Astrocyte (in vitro differentiated cells and primary cell): ENCODE results near the gene PRKD1.

ENCODE experiments used
- EZH2 ChIP-seq: IDR thresholded peaks from 2 replicates; pipeline ENCODE4 v1.6.1; 2012; ENCODE audit warnings: mild to moderate bottlenecking, low read length, inconsistent platforms; ENCODE audit not compliant: insufficient read depth
- TF ChIP-seq, protein P1 (sequence below): IDR thresholded peaks from 2 replicates; pipeline ENCODE4 v1.5.1; 2011; ENCODE audit warnings: low read depth, mild to moderate bottlenecking, inconsistent platforms, low read length, moderate library complexity; ENCODE audit not compliant: insufficient read depth

DNA sequence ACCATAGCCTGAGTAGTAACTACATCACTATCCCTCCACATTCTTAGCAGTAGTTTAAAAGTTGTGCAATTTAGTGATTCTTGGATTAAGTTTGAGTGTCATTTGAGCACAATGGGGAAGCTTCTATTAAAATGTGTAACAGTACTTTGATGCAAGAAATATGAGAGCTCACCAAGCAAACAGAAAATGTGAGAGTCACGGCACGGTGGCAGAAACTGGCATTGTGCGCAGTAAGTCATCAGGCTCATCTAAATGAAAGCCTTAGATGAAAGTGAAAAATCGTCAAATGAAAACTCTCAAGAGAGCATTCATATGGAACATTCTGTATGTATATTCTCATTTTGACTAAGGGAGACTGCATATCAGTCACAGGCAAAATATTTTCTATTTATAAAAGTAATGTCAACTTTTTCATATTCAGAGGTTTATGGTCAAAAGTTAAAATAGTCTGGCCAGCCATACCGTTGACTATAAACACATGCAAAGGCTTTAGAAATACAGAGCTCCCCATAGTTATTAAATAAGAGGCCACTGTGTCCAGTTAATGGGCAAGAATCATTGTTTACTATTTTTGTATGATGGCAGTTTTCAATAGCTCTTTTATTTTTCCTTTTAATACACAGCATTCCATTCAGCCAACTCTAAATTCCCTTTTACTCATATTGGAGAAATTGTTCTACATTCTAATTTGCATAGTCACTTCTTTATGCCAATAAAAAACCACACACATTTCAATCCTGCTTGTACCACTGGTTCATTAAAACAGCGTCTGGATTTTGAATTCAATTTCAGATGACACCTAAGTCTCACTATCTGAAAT is 167.9 kb downstream of the PRKD1 start:
- TF ChIP-seq, protein P1, sequence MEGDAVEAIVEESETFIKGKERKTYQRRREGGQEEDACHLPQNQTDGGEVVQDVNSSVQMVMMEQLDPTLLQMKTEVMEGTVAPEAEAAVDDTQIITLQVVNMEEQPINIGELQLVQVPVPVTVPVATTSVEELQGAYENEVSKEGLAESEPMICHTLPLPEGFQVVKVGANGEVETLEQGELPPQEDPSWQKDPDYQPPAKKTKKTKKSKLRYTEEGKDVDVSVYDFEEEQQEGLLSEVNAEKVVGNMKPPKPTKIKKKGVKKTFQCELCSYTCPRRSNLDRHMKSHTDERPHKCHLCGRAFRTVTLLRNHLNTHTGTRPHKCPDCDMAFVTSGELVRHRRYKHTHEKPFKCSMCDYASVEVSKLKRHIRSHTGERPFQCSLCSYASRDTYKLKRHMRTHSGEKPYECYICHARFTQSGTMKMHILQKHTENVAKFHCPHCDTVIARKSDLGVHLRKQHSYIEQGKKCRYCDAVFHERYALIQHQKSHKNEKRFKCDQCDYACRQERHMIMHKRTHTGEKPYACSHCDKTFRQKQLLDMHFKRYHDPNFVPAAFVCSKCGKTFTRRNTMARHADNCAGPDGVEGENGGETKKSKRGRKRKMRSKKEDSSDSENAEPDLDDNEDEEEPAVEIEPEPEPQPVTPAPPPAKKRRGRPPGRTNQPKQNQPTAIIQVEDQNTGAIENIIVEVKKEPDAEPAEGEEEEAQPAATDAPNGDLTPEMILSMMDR: no peak
- TF ChIP-seq EZH2: no peak
